ENCODE data around the gene CCDC81.

Gene CCDC81

GRCh38 chr11:86469491-86470388 lies 95.1 kb downstream of the CCDC81 start:
- no peak for DNase-seq

All from inflammatory macrophage treated with lipopolysaccharide for 1 hour (primary cell).